ENCODE measurements around the gene GRM2.

The GRM2 gene

GRCh38 chr3:51706021-51706485, 815 bp upstream of the GRM2 start:
- DNase-seq = no peak

- DNase-seq = no peak
These were observed 1.5 kb downstream of the GRM2 start for GRCh38 chr3:51708216-51708845.

GRCh38 chr3:51709004-51709420, 2.1 kb downstream of the GRM2 start:
- DNase-seq = no peak

- no peak for DNase-seq
These were observed 2.8 kb downstream of the GRM2 start for GRCh38 chr3:51709675-51710074.

- no peak for DNase-seq
These were observed 3.9 kb downstream of the GRM2 start for GRCh38 chr3:51710631-51711351.

GRCh38 chr3:51711352-51712037, 4.6 kb downstream of the GRM2 start:
- DNase-seq = no peak

- no peak for DNase-seq
These were observed 5.2 kb downstream of the GRM2 start for GRCh38 chr3:51712038-51712420.

- no peak for DNase-seq
These were observed 5.7 kb downstream of the GRM2 start for GRCh38 chr3:51712511-51712931.

- DNase-seq = no peak
These were observed 6.1 kb downstream of the GRM2 start for GRCh38 chr3:51712963-51713362.

- DNase-seq = no peak
These were observed 8.5 kb downstream of the GRM2 start for GRCh38 chr3:51715231-51715976.

- DNase-seq = no peak
These were observed 9.1 kb downstream of the GRM2 start for GRCh38 chr3:51715977-51716294.

- DNase-seq = no peak
These were observed 9.9 kb downstream of the GRM2 start for GRCh38 chr3:51716805-51717204.

GRCh38 chr3:51717446-51717845, 10.6 kb downstream of the GRM2 start:
- no peak for DNase-seq

- DNase-seq = no peak
These were observed 11.1 kb downstream of the GRM2 start for GRCh38 chr3:51717947-51718346.

- no peak for DNase-seq
These were observed 11.9 kb downstream of the GRM2 start for GRCh38 chr3:51718547-51719409.

- DNase-seq = no peak
These were observed 12.7 kb downstream of the GRM2 start for GRCh38 chr3:51719410-51720025.

- no peak for DNase-seq
These were observed 13.6 kb downstream of the GRM2 start for GRCh38 chr3:51720292-51721061.

- no peak for DNase-seq
These were observed 14.3 kb downstream of the GRM2 start for GRCh38 chr3:51721062-51721745.

- DNase-seq = no peak
These were observed 15.5 kb downstream of the GRM2 start for GRCh38 chr3:51722362-51722761.

- DNase-seq = no peak
These were observed 20.6 kb downstream of the GRM2 start for GRCh38 chr3:51727500-51727899.

Measured in T1000 (cell line).